Mesothelial cell of epicardium (in vitro differentiated cells): ENCODE results near the gene SLC4A5. TPM values are rescaled to one million over a fixed set of nuclear protein-coding genes. Genes with fewer than 3 reads are reported as not detected.

ENCODE experiments used
- DNase-seq, 2 experiments: peaks; one replicate each; pipeline ENCODE4 v3.0.0; 2021; ENCODE audit warnings: low spot score in 2 of 2; ENCODE audit not compliant: unreplicated experiment in 2 of 2
- H3K27ac Mint-ChIP-seq: 2 replicates; pipeline ENCODE4 v1.8.0; 2021; ENCODE audit warnings: mixed read lengths
- H3K27me3 Mint-ChIP-seq: 2 replicates; pipeline ENCODE4 v1.8.0; 2021; ENCODE audit warnings: low read depth, mixed read lengths
- H3K36me3 Mint-ChIP-seq: 2 replicates; pipeline ENCODE4 v1.8.0; 2021; ENCODE audit warnings: mixed read lengths
- H3K4me1 Mint-ChIP-seq: 2 replicates; pipeline ENCODE4 v1.8.0; 2021; ENCODE audit warnings: mixed read lengths
- H3K4me3 Mint-ChIP-seq: 2 replicates; pipeline ENCODE4 v1.8.0; 2021; ENCODE audit warnings: mild to moderate bottlenecking, moderate library complexity, mixed read lengths
- H3K9me3 Mint-ChIP-seq: 2 replicates; pipeline ENCODE4 v1.8.0; 2021; ENCODE audit warnings: mixed read lengths
- CTCF ChIP-seq: fragments of 200-600 bp; sonication (generic); IDR thresholded peaks from one replicate; pipeline ENCODE4 v1.5.0; 2021; ENCODE audit warnings: antibody characterized with exemption; ENCODE audit not compliant: unreplicated experiment
- total RNA-seq: library from RNA; stranded (reverse); gene quantifications from 3 replicates; pipeline ENCODE4 v1.2.1, GENCODE V29; 2021

SLC4A5 gene
- total RNA-seq, 1 donor from 2014 or later = 9.3 TPM

DNA sequence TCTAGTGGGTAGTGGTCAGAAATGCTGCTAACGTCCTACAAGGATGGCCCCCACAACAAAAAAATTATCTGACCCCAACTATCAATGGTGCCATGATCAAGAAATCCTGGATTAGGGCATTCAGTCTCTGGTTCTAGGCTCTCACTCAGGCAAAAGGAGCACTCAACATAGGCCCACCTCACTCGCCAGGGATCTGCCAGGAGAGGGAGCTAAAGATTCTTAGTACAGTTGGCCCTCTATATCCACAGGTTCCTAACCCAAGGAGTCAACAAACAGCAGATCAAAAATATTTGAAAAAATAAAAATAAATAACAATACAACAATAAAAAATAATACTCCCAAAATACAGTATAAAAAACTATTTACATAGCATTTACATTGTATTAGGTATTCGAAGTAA is 10.0 kb downstream of the SLC4A5 start:
- no peak overlapping the region for H3K4me3 Mint-ChIP-seq
- H3K4me1 Mint-ChIP-seq = no peaks in the 10 kb centered on the region
- no peak overlapping the region for H3K27ac Mint-ChIP-seq
- TF ChIP-seq CTCF = no peak
- H3K36me3 Mint-ChIP-seq = peaks cover 4% of the 10 kb centered on the region
- no peak for DNase-seq
- H3K9me3 Mint-ChIP-seq = no peaks in the 10 kb centered on the region
- no peaks in the 10 kb centered on the region for H3K27me3 Mint-ChIP-seq

GRCh38 chr2:74332550-74333174 is 10.6 kb downstream of the SLC4A5 start:
- TF ChIP-seq CTCF = no peak
- Mint-ChIP-seq H3K4me3 (no peak overlapping the region), H3K4me1 (no peaks in the 10 kb centered on the region)

DNA sequence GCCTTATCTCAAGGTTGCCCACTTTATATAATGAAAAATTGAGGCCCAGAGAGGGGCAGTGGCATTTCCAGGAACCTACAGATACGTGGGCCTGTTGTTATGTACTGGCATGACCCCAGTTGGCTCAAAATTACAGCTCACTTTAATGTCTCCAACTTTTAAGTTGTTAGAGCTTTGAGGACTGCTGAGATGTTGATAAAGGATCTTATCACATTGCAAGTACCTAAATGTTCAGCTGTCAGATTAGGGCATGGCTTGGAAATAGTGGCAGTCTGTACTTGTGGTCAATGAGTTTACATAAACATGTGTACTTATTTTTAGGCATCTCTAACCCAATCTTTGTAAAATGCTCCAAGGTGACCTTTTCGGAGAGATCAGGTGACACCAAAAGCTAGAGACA is 14.6 kb downstream of the SLC4A5 start:
- no peak for TF ChIP-seq CTCF
- Mint-ChIP-seq H3K4me3 (no peak overlapping the region), H3K27ac (no peak overlapping the region)

More at GRCh38 chr2:74332550-74333174, 10.6 kb downstream of the SLC4A5 start:
- DNase-seq = no peak
- Mint-ChIP-seq H3K9me3 (no peaks in the 10 kb centered on the region), H3K36me3 (peaks cover 4% of the 10 kb centered on the region), H3K27ac (no peak overlapping the region), H3K27me3 (no peaks in the 10 kb centered on the region)

GRCh38 chr2:74328074-74328473 is 15.1 kb downstream of the SLC4A5 start:
- Mint-ChIP-seq H3K9me3 (no peaks in the 10 kb centered on the region), H3K4me3 (no peak overlapping the region), H3K27ac (no peak overlapping the region), H3K27me3 (no peaks in the 10 kb centered on the region), H3K4me1 (no peaks in the 10 kb centered on the region), H3K36me3 (peaks cover 2% of the 10 kb centered on the region)
- no peak for DNase-seq
- no peak for TF ChIP-seq CTCF

More for the DNA sequence above, 14.6 kb downstream of the SLC4A5 start:
- peaks cover 4% of the 10 kb centered on the region for H3K36me3 Mint-ChIP-seq
- no peak for DNase-seq
- no peaks in the 10 kb centered on the region for H3K27me3 Mint-ChIP-seq
- no peaks in the 10 kb centered on the region for H3K9me3 Mint-ChIP-seq
- no peaks in the 10 kb centered on the region for H3K4me1 Mint-ChIP-seq

DNA sequence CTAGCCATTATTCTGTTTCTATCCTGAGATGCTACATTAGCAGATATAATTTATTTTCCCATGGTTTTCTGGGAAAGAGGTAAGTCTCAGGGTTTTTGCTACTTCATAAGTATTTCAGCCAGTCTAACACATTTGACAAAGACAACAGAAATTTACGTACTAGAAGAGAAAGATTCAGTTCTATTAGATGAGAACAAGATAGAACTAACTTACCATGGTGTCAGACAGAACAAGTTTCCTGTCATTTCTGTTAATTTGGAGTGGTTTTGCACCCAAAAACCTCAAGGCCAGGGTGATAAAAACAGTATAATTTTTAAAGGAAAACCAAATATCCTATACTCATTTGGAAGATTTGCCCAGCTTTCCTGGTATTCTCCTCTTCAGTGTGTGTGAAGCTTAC is 15.6 kb downstream of the SLC4A5 start:
- H3K27me3 Mint-ChIP-seq = no peaks in the 10 kb centered on the region
- no peak overlapping the region for H3K27ac Mint-ChIP-seq
- no peak for DNase-seq
- H3K4me1 Mint-ChIP-seq = no peaks in the 10 kb centered on the region
- no peaks in the 10 kb centered on the region for H3K9me3 Mint-ChIP-seq
- no peaks in the 10 kb centered on the region for H3K36me3 Mint-ChIP-seq
- H3K4me3 Mint-ChIP-seq = no peak overlapping the region
- TF ChIP-seq CTCF = no peak

DNA sequence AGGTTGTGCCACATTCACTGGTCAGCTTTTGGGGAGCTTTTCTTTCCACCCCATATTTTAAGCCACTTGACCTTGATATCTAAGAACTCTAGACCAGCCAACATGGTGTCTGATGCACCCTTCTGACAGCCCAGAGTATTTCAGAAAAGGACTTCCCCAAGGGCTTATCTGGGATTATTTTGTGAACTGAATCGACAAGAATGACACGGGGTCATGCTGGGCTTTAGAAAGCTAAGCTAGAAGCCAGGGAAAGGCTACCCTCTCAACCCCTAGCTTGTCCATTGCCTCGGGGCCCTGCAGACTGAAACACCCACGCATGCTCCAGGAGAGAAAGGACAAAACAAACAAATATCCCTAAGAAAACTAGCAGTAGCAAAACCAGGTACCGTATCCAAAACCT is 16.0 kb downstream of the SLC4A5 start:
- H3K4me1 Mint-ChIP-seq = no peaks in the 10 kb centered on the region
- TF ChIP-seq CTCF = no peak
- no peak for DNase-seq

More for the DNA sequence above, 16.0 kb downstream of the SLC4A5 start:
- Mint-ChIP-seq H3K4me3 (no peak overlapping the region), H3K9me3 (no peaks in the 10 kb centered on the region), H3K27me3 (no peaks in the 10 kb centered on the region), H3K27ac (no peak overlapping the region), H3K36me3 (no peaks in the 10 kb centered on the region)
